NCI-H1417 (cell line): ENCODE results near the gene ADAT3.
A peak's percentile ranks its signal among the peaks of the same experiment; 100 is the strongest.
"Not testable (repeated sequence)": the region's sequence is repeated elsewhere in the genome, so short reads cannot be mapped to it uniquely, and the experiment has no call there.

Experiments used
- DNase-seq, 3 experiments: peaks; one replicate each; lab custom pipeline; 2025; lab: John Stamatoyannopoulos, UW

ADAT3 gene

GRCh38 chr19:1866693-1867348 lies 38.4 kb upstream of the ADAT3 start:
- DNase-seq, result no peak

DNA sequence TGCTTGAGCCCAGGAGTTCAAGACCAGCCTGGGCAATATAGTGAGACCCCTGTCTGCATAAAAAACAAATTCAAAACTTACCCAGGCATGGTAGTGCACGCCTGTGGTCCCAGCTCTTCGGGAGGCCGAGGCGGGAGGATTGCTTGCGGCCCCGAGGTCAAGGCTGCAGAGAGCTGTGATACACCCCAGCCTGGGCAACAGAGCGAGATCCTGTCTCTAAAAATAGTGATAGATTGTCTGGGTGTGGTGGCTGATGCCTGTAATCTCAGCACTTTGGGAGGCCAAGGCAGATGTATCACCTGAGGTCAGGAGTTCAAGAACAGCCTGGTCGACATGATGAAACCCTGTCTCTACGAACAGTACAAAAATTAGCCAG lies 37.9 kb upstream of the ADAT3 start:
- DNase-seq, result no peak

DNA sequence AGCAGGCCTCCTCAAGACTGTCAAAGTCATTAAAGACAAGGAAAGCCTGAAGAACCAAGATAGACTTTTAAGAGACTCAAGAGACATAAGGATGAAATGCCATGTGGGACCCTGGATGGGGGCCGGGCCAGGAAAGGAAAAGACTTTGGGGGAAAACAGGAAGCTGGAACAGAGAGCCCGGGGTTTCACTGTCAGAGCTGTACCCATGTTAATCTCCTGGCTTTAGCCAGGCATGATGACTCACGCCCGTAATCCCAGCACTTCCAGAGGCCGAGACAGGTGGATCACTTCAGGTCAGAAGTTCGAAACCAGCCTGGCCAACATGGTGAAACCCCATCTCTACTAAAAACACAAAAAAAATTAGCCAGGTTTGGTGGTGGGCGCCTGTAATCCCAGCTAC lies 36.2 kb upstream of the ADAT3 start:
- DNase-seq, result no peak

DNA sequence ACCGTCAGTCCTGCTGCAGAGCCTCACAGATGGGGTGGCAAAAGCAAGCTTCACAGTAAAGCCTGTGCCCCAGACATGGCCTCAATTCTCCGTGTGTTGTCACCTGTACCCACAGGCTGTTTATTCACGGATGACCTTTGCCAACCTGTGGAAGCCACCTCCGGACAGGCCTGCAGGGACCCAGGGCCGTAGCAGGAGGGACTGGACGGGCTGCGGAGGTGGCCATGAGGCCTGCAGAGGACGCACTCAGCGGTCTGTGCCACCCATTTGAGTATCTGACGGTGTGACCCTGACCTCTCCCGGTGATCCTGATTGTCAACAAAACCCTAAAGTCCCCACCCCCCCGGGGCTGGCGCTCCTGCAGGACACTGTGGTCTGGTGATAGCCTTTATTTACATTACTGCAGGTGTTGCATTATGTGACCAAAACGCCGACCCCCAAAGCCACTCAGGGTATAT lies 34.0 kb upstream of the ADAT3 start:
- DNase-seq, result peak in 1 of 3 experiments; percentile 24

DNA sequence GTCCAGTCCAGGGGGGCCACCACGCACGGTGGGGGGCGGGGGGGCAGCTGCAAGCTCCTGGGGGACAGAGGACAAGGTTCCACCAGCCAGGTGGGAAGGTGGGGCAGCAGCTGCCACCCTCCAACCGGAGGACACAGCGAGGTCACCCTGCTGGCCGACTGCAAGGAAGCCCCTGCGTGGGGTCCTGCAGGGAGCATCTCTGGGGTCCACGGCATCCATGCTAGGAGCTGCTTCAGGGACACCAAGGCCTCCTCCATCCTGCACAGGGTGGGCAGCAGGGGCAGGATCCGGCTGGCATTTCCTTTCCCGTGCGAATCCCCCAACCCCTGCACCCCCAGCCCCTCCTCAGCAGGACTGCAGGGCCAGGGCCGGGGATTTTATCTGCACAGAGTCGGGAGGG lies 33.6 kb upstream of the ADAT3 start:
- DNase-seq, result no peak

GRCh38 chr19:1872807-1873523 lies 32.2 kb upstream of the ADAT3 start:
- no peak for DNase-seq

GRCh38 chr19:1873524-1874473 lies 31.4 kb upstream of the ADAT3 start:
- no peak for DNase-seq

DNA sequence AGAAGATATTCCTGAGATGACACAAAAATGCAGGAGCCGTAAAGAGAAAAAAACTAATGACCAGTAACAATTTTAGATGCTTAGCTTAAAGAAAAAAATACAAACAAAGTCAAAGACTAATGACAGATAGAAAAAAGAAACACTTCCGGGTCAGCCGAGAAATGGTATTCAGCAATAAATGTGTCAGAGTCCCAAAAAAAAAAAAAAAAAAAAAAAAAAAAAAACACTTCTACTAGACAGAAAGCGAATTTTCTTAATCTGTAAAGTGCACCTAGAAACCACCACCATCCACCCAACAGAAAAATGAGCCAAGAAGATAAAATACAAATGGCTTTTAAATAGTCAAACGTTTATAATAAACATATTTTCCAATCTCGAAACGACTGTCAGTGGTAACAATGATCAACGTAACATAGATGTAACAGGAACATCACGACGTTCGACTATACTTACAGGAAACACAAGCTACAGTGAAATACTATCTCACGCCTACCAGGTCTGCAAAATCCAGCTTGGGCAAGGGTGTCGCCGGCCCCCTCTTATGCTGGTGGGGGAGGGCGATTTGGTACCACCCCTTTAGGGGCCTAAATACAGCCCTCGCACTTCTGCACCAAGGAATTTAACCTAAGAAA lies 30.5 kb upstream of the ADAT3 start:
- peak in 1 of 3 experiments; percentile 42 for DNase-seq

- peak in 1 of 3 experiments; percentile 61 for DNase-seq
Measured at GRCh38 chr19:1875265-1875645, 29.9 kb upstream of the ADAT3 start.

GRCh38 chr19:1875646-1876495 lies 29.3 kb upstream of the ADAT3 start:
- peak; percentile 90 to 95 (median 93) for DNase-seq

DNA sequence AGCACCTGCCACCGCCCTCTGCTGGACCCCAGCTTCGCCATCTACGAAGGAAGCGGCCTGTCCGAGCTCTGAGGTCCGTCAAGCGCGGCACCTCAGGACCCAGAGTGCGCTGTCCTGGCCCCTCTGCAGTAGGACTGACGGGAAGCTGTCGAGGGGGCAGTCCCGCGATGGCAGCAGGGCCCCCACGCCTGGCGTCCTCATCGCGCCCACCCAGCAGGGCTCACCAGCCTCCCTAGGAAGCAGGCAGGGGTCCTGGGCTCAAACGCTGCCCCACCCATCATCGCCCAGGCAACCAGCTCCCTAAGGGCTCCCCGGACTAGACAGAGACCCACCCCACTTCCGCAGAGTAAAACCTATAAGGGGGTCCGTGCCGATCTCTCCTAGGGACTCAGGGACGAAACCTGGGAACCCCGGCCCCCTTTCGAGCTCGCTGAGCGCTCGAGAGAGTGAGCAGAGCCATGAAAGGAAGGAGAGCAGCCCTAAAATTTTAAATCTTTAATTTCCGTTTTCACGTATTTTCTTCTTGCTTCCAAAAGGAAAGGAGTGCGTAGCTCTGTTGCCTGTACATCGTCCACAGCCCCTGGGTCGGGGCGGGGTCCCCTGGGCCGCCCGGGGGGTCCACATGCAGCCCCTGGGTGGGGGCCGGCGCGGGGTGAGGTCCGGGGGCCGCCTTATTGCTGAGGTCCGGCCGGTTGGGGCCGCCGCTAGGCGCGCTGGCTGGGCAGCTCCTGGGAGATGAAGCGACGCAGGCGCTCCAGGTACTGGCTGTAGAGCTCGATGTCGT lies 28.5 kb upstream of the ADAT3 start:
- not testable (repeated sequence) for DNase-seq

- DNase-seq, result not testable (repeated sequence)
Measured at GRCh38 chr19:1877280-1877660, 27.9 kb upstream of the ADAT3 start.

GRCh38 chr19:1878583-1878982 lies 26.6 kb upstream of the ADAT3 start:
- DNase-seq, result not testable (repeated sequence)

GRCh38 chr19:1879982-1880381 lies 25.2 kb upstream of the ADAT3 start:
- DNase-seq, result not testable (repeated sequence)

GRCh38 chr19:1880611-1881392 lies 24.4 kb upstream of the ADAT3 start:
- DNase-seq, result no peak

- not testable (repeated sequence) for DNase-seq
Measured at GRCh38 chr19:1881393-1882088, 23.7 kb upstream of the ADAT3 start.

- DNase-seq, result no peak
Measured at GRCh38 chr19:1882089-1882785, 23.0 kb upstream of the ADAT3 start.
